Peyer's patch (tissue), 4 donors: Measurements from ENCODE around the gene RHBDF2. TPM values are rescaled to one million over a fixed set of nuclear protein-coding genes. Genes with fewer than 3 reads are reported as not detected.

Source experiments
- DNase-seq, 3 donors: peaks; one replicate each; pipeline ENCODE4 v3.0.0-alpha.2; 2017 to 2019
- H3K27ac ChIP-seq, 4 donors: fragments of 200-600 bp; sonication (generic); one replicate each; pipeline ENCODE4 v1.5.1; 2016 to 2019
- H3K27me3 ChIP-seq, 2 donors: fragments of 200-600 bp; sonication (generic); one replicate each; pipeline ENCODE4 v1.5.1; 2019
- H3K36me3 ChIP-seq, 3 donors: fragments of 200-600 bp; sonication (generic); one replicate each; pipeline ENCODE4 v1.5.1; 2016 to 2019
- H3K4me1 ChIP-seq, 4 donors: fragments of 200-600 bp; sonication (generic); one replicate each; pipeline ENCODE4 v1.5.1; 2016 to 2019
- H3K4me3 ChIP-seq, 4 donors: fragments of 200-600 bp; sonication (generic); 1 replicate in 3 of 4; 2 replicates in 1 of 4; pipeline ENCODE4 v1.5.1; 2016 to 2019; ENCODE audit warnings: mild to moderate bottlenecking in 1 of 4
- H3K9me3 ChIP-seq, 4 donors: fragments of 200-600 bp; sonication (generic); one replicate each; pipeline ENCODE4 v1.5.1; 2016 to 2019; ENCODE audit warnings: mild to moderate bottlenecking in 1 of 4
- CTCF ChIP-seq, 6 experiments: fragments of 450-650 bp in 4 of 6; fragments of 200-600 bp in 2 of 6; sonication (generic) in 1 of 6; IDR thresholded peaks; one replicate each; pipeline ENCODE4 v1.5.1; 2017 to 2019; ENCODE audit warnings: antibody characterized with exemption in 6 of 6, mild to moderate bottlenecking in 3 of 6, moderate library complexity in 1 of 6
- POLR2A ChIP-seq, 2 donors: fragments of 450-650 bp; IDR thresholded peaks; one replicate each; pipeline ENCODE4 v1.5.1; 2017; ENCODE audit warnings: antibody characterized with exemption in 2 of 2, mild to moderate bottlenecking in 2 of 2, moderate library complexity in 2 of 2
- total RNA-seq, 4 donors: library from RNA; depleted of rRNA; stranded (reverse); fragments of >200 nt; gene quantifications; one replicate each; pipeline ENCODE4 v1.1.0, GENCODE V29; 2016

Gene RHBDF2
- total RNA-seq, 4 donors from 2014 or later, result 8.8 to 225 (median 33.0) TPM

GRCh38 chr17:76428511-76428910 lies 72.7 kb downstream of the RHBDF2 start:
- Histone ChIP-seq H3K4me3 (no peak overlapping the region), H3K4me1 (peaks cover 0 to 10% (median 2%) of the 10 kb centered on the region in 4 donors), H3K27ac (peak overlapping the region in 1 of 4 donors; percentile 44), H3K9me3 (no peaks in the 10 kb centered on the region), H3K27me3 (no peaks in the 10 kb centered on the region), H3K36me3 (no peaks in the 10 kb centered on the region)
- TF ChIP-seq POLR2A (IDR thresholded peaks at IDR 0.05) (no peak), CTCF (IDR thresholded peaks at IDR 0.05) (no peak)
- DNase-seq, result no peak

DNA sequence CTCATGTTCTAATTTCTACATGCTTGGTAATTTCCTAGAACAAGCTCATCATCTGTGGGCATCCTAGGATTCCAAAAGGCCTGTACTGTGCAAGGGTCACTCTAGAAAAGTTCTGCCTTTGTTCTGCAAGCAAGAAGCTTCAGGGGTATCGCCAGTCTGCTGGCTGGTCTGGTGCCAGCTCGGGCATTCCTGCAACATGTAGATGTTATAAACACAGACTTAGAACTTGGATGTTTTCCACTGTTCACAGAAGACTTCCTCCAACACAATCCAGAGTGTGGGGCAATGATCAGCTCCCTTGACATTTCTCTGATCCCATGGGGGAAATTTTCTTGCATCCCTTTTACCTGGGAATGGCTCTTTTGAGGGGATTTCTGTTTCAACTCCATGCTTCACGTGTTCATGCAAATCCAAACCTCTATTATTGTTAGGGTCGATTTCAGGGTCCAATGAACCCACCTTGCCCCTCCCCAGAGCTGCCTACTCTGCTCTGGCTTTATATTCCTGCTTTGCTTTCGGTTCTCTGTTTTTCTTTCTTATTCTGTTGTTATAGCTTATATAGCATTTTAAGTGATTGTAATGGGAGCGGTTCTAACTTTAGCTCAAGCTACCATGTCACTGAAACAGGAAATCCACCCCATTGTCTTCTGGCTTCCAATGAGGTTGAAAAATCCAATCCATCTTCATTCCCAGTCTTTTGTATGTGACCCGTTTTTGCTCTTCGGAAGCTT lies 73.6 kb downstream of the RHBDF2 start:
- peak overlapping the region in 1 of 4 donors; percentile 44 for H3K27ac ChIP-seq

DNA sequence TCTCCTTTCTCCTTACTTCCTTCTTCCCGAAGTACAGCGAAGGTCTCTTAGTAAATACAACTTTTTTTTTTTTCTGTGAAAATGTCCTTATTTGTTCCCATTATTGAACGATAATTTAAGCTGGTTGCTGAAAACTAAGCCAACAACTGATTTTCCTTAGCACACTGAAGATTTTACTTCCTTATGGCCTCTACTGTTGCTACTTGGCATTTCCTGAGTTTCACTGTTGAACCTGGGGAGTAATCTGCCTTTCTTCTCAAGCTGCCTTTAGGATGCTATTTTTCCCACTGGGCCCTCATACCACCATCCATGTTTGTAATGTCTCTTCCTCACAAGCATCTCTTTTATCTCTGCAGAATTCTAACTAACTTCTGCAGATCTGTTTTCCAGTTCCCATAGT lies 74.4 kb downstream of the RHBDF2 start:
- no peak overlapping the region for H3K27ac ChIP-seq
- no peak overlapping the region for H3K4me3 ChIP-seq
- no peaks in the 10 kb centered on the region for H3K36me3 ChIP-seq
- H3K4me1 ChIP-seq, result peaks cover 0 to 10% (median 2%) of the 10 kb centered on the region in 4 donors
- DNase-seq, result no peak
- no peaks in the 10 kb centered on the region for H3K9me3 ChIP-seq
- no peak for TF ChIP-seq POLR2A (IDR thresholded peaks at IDR 0.05)
- TF ChIP-seq CTCF (IDR thresholded peaks at IDR 0.05), result no peak
- H3K27me3 ChIP-seq, result no peaks in the 10 kb centered on the region

More for the DNA sequence above, 73.6 kb downstream of the RHBDF2 start:
- no peaks in the 10 kb centered on the region for H3K9me3 ChIP-seq
- TF ChIP-seq CTCF (IDR thresholded peaks at IDR 0.05) (no peak), POLR2A (IDR thresholded peaks at IDR 0.05) (no peak)
- no peaks in the 10 kb centered on the region for H3K36me3 ChIP-seq
- H3K4me3 ChIP-seq, result no peak overlapping the region
- H3K27me3 ChIP-seq, result no peaks in the 10 kb centered on the region
- peaks cover 0 to 10% (median 2%) of the 10 kb centered on the region in 4 donors for H3K4me1 ChIP-seq
- peak in 2 of 3 donors; percentile 5 to 48 for DNase-seq

DNA sequence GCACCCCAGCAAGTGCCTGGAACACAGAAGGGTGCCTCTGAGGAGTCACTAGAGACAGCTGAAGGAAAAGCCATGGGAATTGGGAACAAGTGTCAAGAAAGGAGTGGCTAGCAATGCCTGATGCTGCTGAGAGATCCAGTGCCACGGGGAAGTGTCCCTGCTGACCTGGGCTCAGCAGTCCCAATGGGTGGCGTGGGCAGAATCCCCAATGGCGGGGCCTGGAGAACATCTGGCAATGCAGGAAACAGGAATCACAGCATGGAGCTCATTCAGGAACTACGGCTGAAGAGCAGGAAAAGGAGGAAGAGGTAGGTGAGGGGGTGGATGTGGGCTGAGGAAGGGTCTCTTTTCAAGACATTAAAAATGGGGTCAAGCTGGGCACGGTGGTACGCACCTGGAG lies 78.4 kb downstream of the RHBDF2 start:
- Histone ChIP-seq H3K4me3 (no peak overlapping the region), H3K27me3 (no peaks in the 10 kb centered on the region), H3K9me3 (no peaks in the 10 kb centered on the region), H3K36me3 (no peaks in the 10 kb centered on the region), H3K27ac (no peak overlapping the region), H3K4me1 (peaks cover 0 to 9% (median 5%) of the 10 kb centered on the region in 4 donors)
- TF ChIP-seq CTCF (IDR thresholded peaks at IDR 0.05), result no peak
- peak in 1 of 3 donors; percentile 7 for DNase-seq

DNA sequence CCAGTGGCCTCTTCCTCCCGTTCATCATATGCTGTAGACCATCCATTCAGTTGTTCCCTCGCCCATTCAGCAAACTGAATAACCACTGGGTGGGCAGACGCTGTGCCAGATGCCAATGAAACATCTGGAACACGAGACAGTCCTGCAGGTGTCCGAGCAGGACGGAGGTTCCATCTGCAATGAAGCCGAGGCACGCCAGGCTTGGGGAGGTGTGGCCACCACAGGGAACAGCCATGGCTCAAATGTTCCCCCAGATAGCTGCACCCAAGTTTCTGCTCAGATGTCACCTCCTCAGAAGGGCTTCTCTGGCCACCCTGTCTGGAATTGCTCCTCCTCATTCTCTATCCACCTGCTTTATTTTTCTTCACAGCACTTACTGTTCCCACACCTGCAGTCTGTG lies 78.8 kb downstream of the RHBDF2 start:
- DNase-seq, result peak in 1 of 3 donors; percentile 32
- Histone ChIP-seq H3K27me3 (no peaks in the 10 kb centered on the region), H3K9me3 (no peaks in the 10 kb centered on the region), H3K27ac (no peak overlapping the region), H3K36me3 (no peaks in the 10 kb centered on the region), H3K4me3 (no peak overlapping the region), H3K4me1 (peaks cover 0 to 6% (median 4%) of the 10 kb centered on the region in 4 donors)
- no peak for TF ChIP-seq CTCF (IDR thresholded peaks at IDR 0.05)
- TF ChIP-seq POLR2A (IDR thresholded peaks at IDR 0.05), result no peak
